ENCODE measurements around the gene ADCY1. TPM values are rescaled to one million over a fixed set of nuclear protein-coding genes. Genes with fewer than 3 reads are reported as not detected.

Gene ADCY1
- total and polyA plus RNA-seq, 4 donors, result 0.33 to 20.1 (median 4.1) TPM

GRCh38 chr7:45663965-45664633, 89.9 kb downstream of the ADCY1 start:
- Histone ChIP-seq H3K27me3 (ENCODE audit: control insufficient read depth in 4 of 4, insufficient read depth in 4 of 4, low read length in 3 of 4) (no peaks in the 10 kb centered on the region), H3K9ac (ENCODE audit: low read depth in 1 of 2, low read length in 2 of 2) (no peak overlapping the region), H3K4me1 (ENCODE audit: control insufficient read depth in 4 of 4, insufficient read depth in 4 of 4, low read length in 3 of 4) (no peaks in the 10 kb centered on the region), H3K36me3 (ENCODE audit: control insufficient read depth in 4 of 4, insufficient read depth in 3 of 4, low read depth in 1 of 4, low read length in 3 of 4) (no peaks in the 10 kb centered on the region), H3K4me3 (ENCODE audit: low read depth in 1 of 3, low read length in 3 of 3) (no peak overlapping the region), H3K27ac (ENCODE audit: low read depth in 1 of 2, low read length in 2 of 2) (no peak overlapping the region), H3K9me3 (ENCODE audit: control insufficient read depth in 4 of 4, low read length in 3 of 4) (no peaks in the 10 kb centered on the region)
- TF ChIP-seq MAX (IDR thresholded peaks at IDR 0.05) (no peak), HNF4A (conservative IDR thresholded peaks at IDR 0.05) (no peak), ATF3 (IDR thresholded peaks at IDR 0.05) (no peak), TAF1 (conservative IDR thresholded peaks at IDR 0.05) (no peak), SP1 (IDR thresholded peaks at IDR 0.05) (no peak), REST (IDR thresholded peaks at IDR 0.05) (no peak), YY1 (IDR thresholded peaks at IDR 0.05) (no peak), HNF4G (IDR thresholded peaks at IDR 0.05) (no peak), JUND (IDR thresholded peaks at IDR 0.05) (no peak), RAD21 (IDR thresholded peaks at IDR 0.05) (no peak), EGR1 (IDR thresholded peaks at IDR 0.05; ENCODE audit: low read depth in 2 of 2) (no peak), FOXA2 (IDR thresholded peaks at IDR 0.05) (no peak), FOXA1 (IDR thresholded peaks at IDR 0.05) (no peak)
- 87% methylated on average over 9 of the region's 9 CpGs for whole genome bisulfite sequencing
- peak; percentile 17 for DNase-seq (ENCODE audit: low spot score)

- no peaks in the 10 kb centered on the region for H3K36me3 ChIP-seq (ENCODE audit: control insufficient read depth in 4 of 4, insufficient read depth in 3 of 4, low read depth in 1 of 4, low read length in 3 of 4)
- H3K9ac ChIP-seq (ENCODE audit: low read depth in 1 of 2, low read length in 2 of 2), result no peak overlapping the region
- 91% methylated on average over 7 of the region's 7 CpGs for WGBS
- H3K9me3 ChIP-seq (ENCODE audit: control insufficient read depth in 4 of 4, low read length in 3 of 4), result no peaks in the 10 kb centered on the region
- H3K4me1 ChIP-seq (ENCODE audit: control insufficient read depth in 4 of 4, insufficient read depth in 4 of 4, low read length in 3 of 4), result peaks cover 0 to 1% (median 0%) of the 10 kb centered on the region in 4 donors
- H3K27me3 ChIP-seq (ENCODE audit: control insufficient read depth in 4 of 4, insufficient read depth in 4 of 4, low read length in 3 of 4), result no peaks in the 10 kb centered on the region
- no peak for TF ChIP-seq GABPA (IDR thresholded peaks at IDR 0.05 in 1 of 2, conservative IDR thresholded peaks at IDR 0.05 in 1 of 2)
- no peak for TF ChIP-seq CTCF (IDR thresholded peaks at IDR 0.05; ENCODE audit: low read depth, low read length, missing input control)
- no peak for TF ChIP-seq ZBTB33 (IDR thresholded peaks at IDR 0.05)
- TF ChIP-seq YY1 (IDR thresholded peaks at IDR 0.05), result no peak
- TF ChIP-seq FOXA1 (IDR thresholded peaks at IDR 0.05), result no peak
- no peak for TF ChIP-seq ATF3 (IDR thresholded peaks at IDR 0.05)
- TF ChIP-seq HNF4A (conservative IDR thresholded peaks at IDR 0.05), result no peak
- TF ChIP-seq NR2F2 (IDR thresholded peaks at IDR 0.05), result no peak
- no peak for TF ChIP-seq MAX (IDR thresholded peaks at IDR 0.05)
- no peak for TF ChIP-seq FOXA2 (IDR thresholded peaks at IDR 0.05)
- no peak for TF ChIP-seq HNF4G (IDR thresholded peaks at IDR 0.05)
- no peak for TF ChIP-seq RXRA (IDR thresholded peaks at IDR 0.05)
- TF ChIP-seq EGR1 (IDR thresholded peaks at IDR 0.05; ENCODE audit: low read depth in 2 of 2), result no peak
- no peak for TF ChIP-seq TAF1 (conservative IDR thresholded peaks at IDR 0.05)
- TF ChIP-seq JUND (IDR thresholded peaks at IDR 0.05), result no peak
- no peak for TF ChIP-seq REST (IDR thresholded peaks at IDR 0.05)
- no peak for TF ChIP-seq SP1 (IDR thresholded peaks at IDR 0.05)
- TF ChIP-seq RAD21 (IDR thresholded peaks at IDR 0.05), result no peak
- no peak overlapping the region for H3K4me3 ChIP-seq (ENCODE audit: low read depth in 1 of 3, low read length in 3 of 3)
- DNase-seq (ENCODE audit: low spot score), result peak; percentile 9
- no peak overlapping the region for H3K27ac ChIP-seq (ENCODE audit: low read depth in 1 of 2, low read length in 2 of 2)
Measured at GRCh38 chr7:45665172-45665571, 91.0 kb downstream of the ADCY1 start.

All from liver (tissue), 9 donors.